Cardiac fibroblast (primary cell): ENCODE results near the gene OSBPL10.

Source experiments
- DNase-seq, 2 donors: peaks; one replicate each; pipeline versions ENCODE4 v3.0.0 to v3.0.0-alpha.2; 2010; ENCODE audit warnings: low read depth in 2 of 2
- H3K4me3 ChIP-seq, 2 donors: replicated peaks in 1 of 2; 1 replicate in 1 of 2; 2 replicates in 1 of 2; pipeline ENCODE4 v1.5.1; 2011; ENCODE audit warnings: low read depth in 2 of 2, low read length in 2 of 2, mild to moderate bottlenecking in 2 of 2, moderate library complexity in 1 of 2
- CTCF ChIP-seq: IDR thresholded peaks from one replicate; pipeline ENCODE4 v1.5.1; 2011; ENCODE audit warnings: low read depth, mild to moderate bottlenecking, low read length, inconsistent platforms

Gene OSBPL10

GRCh38 chr3:31743331-31744089, 237.6 kb downstream of the OSBPL10 start:
- no peak for TF ChIP-seq CTCF
- DNase-seq: peak in 1 of 2 donors; percentile 48
- H3K4me3 ChIP-seq: no peak overlapping the region

GRCh38 chr3:31740397-31740796, 240.7 kb downstream of the OSBPL10 start:
- DNase-seq: no peak
- no peak for TF ChIP-seq CTCF
- no peak overlapping the region for H3K4me3 ChIP-seq

- no peak for DNase-seq
- TF ChIP-seq CTCF: no peak
- no peak overlapping the region for H3K4me3 ChIP-seq
These were observed 242.7 kb downstream of the OSBPL10 start for GRCh38 chr3:31738412-31738811.

- TF ChIP-seq CTCF: no peak
- no peak for DNase-seq
- no peak overlapping the region for H3K4me3 ChIP-seq
These were observed 245.4 kb downstream of the OSBPL10 start for GRCh38 chr3:31735667-31736066.

GRCh38 chr3:31733234-31733667, 247.8 kb downstream of the OSBPL10 start:
- TF ChIP-seq CTCF: no peak
- H3K4me3 ChIP-seq: no peak overlapping the region
- DNase-seq: no peak

- no peak for DNase-seq
- no peak overlapping the region for H3K4me3 ChIP-seq
- TF ChIP-seq CTCF: no peak
These were observed 248.5 kb downstream of the OSBPL10 start for GRCh38 chr3:31732548-31732947.

GRCh38 chr3:31729573-31729972, 251.5 kb downstream of the OSBPL10 start:
- no peak for DNase-seq
- no peak overlapping the region for H3K4me3 ChIP-seq
- no peak for TF ChIP-seq CTCF
